ENCODE measurements around the gene BPIFA3. TPM values are rescaled to one million over a fixed set of nuclear protein-coding genes. Genes with fewer than 3 reads are reported as not detected.

The BPIFA3 gene
- total RNA-seq, 4 donors from 2014 or later = not detected

GRCh38 chr20:33275871-33276270 lies 58.7 kb downstream of the BPIFA3 start:
- Histone ChIP-seq H3K27ac (replicated peaks in 1 of 4) (no peak overlapping the region), H3K27me3 (peaks cover 0 to 28% (median 0%) of the 10 kb centered on the region in 4 donors)

GRCh38 chr20:33276303-33277113 lies 59.4 kb downstream of the BPIFA3 start:
- no peak overlapping the region for H3K4me3 ChIP-seq
- H3K27me3 ChIP-seq = peaks cover 0 to 28% (median 0%) of the 10 kb centered on the region in 4 donors
- intact Hi-C loops (cut with DNase I) = no loop called here
- WGBS = 77% methylated on average over 11 of the region's 12 CpGs
- TF ChIP-seq, protein P1, sequence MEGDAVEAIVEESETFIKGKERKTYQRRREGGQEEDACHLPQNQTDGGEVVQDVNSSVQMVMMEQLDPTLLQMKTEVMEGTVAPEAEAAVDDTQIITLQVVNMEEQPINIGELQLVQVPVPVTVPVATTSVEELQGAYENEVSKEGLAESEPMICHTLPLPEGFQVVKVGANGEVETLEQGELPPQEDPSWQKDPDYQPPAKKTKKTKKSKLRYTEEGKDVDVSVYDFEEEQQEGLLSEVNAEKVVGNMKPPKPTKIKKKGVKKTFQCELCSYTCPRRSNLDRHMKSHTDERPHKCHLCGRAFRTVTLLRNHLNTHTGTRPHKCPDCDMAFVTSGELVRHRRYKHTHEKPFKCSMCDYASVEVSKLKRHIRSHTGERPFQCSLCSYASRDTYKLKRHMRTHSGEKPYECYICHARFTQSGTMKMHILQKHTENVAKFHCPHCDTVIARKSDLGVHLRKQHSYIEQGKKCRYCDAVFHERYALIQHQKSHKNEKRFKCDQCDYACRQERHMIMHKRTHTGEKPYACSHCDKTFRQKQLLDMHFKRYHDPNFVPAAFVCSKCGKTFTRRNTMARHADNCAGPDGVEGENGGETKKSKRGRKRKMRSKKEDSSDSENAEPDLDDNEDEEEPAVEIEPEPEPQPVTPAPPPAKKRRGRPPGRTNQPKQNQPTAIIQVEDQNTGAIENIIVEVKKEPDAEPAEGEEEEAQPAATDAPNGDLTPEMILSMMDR (IDR thresholded peaks at IDR 0.05) = no peak
- no peak for TF ChIP-seq POLR2A (IDR thresholded peaks at IDR 0.05; ENCODE audit: low read depth)
- TF ChIP-seq POLR2AphosphoS5 (IDR thresholded peaks at IDR 0.05) = no peak
- TF ChIP-seq EP300 (IDR thresholded peaks at IDR 0.05) = no peak
- H3K4me1 ChIP-seq = no peaks in the 10 kb centered on the region
- H3K36me3 ChIP-seq = no peaks in the 10 kb centered on the region
- no peaks in the 10 kb centered on the region for H3K9me3 ChIP-seq
- no peak overlapping the region for H3K27ac ChIP-seq (replicated peaks in 1 of 4)
- DNase-seq (ENCODE audit: extremely low spot score) = no peak

More at GRCh38 chr20:33275871-33276270, 58.7 kb downstream of the BPIFA3 start:
- TF ChIP-seq, protein P1 (IDR thresholded peaks at IDR 0.05) = no peak
- TF ChIP-seq POLR2A (IDR thresholded peaks at IDR 0.05; ENCODE audit: low read depth) (no peak), POLR2AphosphoS5 (IDR thresholded peaks at IDR 0.05) (no peak)
- intact Hi-C loops (cut with DNase I) = no loop called here
- Histone ChIP-seq H3K4me3 (no peak overlapping the region), H3K36me3 (no peaks in the 10 kb centered on the region), H3K4me1 (no peaks in the 10 kb centered on the region), H3K9me3 (no peaks in the 10 kb centered on the region)
- DNase-seq (ENCODE audit: extremely low spot score) = no peak
- 50% methylated on average over 2 of the region's 3 CpGs for WGBS

Other genes starting within 250 kb of the BPIFA3 start
- not detected for gene SUN5, start 212.9 kb upstream of the BPIFA3 start, total RNA-seq
- not detected for gene BPIFB2, start 209.6 kb upstream of the BPIFA3 start, total RNA-seq
- not detected for gene BPIFB6, start 185.7 kb upstream of the BPIFA3 start, total RNA-seq
- not detected for gene BPIFB3, start 163.4 kb upstream of the BPIFA3 start, total RNA-seq
- not detected for gene BPIFB4, start 137.7 kb upstream of the BPIFA3 start, total RNA-seq
- 1 to 10 TPM in 1 of 4 donors, under 1 TPM in 2, not detected in 1; 0.33 to 1.7 (median 0.58) TPM for gene BPIFA2, start 49.2 kb upstream of the BPIFA3 start, total RNA-seq
- not detected for gene BPIFA1, start 18.6 kb downstream of the BPIFA3 start, total RNA-seq
- gene BPIFB1, start 65.9 kb downstream of the BPIFA3 start, total RNA-seq = not detected
- gene CDK5RAP1, start 184.2 kb downstream of the BPIFA3 start, total RNA-seq = 10 to 100 TPM; 11.3 to 19.5 (median 16.9) TPM
- 10 to 100 TPM; 24.1 to 51.6 (median 42.3) TPM for gene SNTA1, start 226.4 kb downstream of the BPIFA3 start, total RNA-seq

Data from esophagus muscularis mucosa (tissue), 4 donors.